GM04503 (cell line): ENCODE data around the gene FREM2.

Experiments used
- DNase-seq: peaks from one replicate; pipeline ENCODE4 v3.0.0-alpha.2; 2012; ENCODE audit warnings: low read depth

Gene FREM2

GRCh38 chr13:38685974-38686576, 802 bp upstream of the FREM2 start:
- no peak for DNase-seq

- DNase-seq = no peak
Observed at GRCh38 chr13:38687246-38688229, 661 bp downstream of the FREM2 start.

GRCh38 chr13:38688674-38689073, 1.8 kb downstream of the FREM2 start:
- DNase-seq = no peak

- DNase-seq = no peak
Observed at GRCh38 chr13:38690231-38690630, 3.4 kb downstream of the FREM2 start.

- DNase-seq = no peak
Observed at GRCh38 chr13:38693168-38693567, 6.3 kb downstream of the FREM2 start.

- no peak for DNase-seq
Observed at GRCh38 chr13:38693641-38694040, 6.8 kb downstream of the FREM2 start.

GRCh38 chr13:38697197-38697596, 10.3 kb downstream of the FREM2 start:
- DNase-seq = no peak

GRCh38 chr13:38697628-38698333, 10.9 kb downstream of the FREM2 start:
- DNase-seq = no peak

- no peak for DNase-seq
Observed at GRCh38 chr13:38700051-38700450, 13.2 kb downstream of the FREM2 start.

- no peak for DNase-seq
Observed at GRCh38 chr13:38702669-38703068, 15.8 kb downstream of the FREM2 start.

GRCh38 chr13:38703255-38703654, 16.4 kb downstream of the FREM2 start:
- no peak for DNase-seq

GRCh38 chr13:38705365-38705764, 18.5 kb downstream of the FREM2 start:
- DNase-seq = no peak

- no peak for DNase-seq
Observed at GRCh38 chr13:38707460-38707859, 20.6 kb downstream of the FREM2 start.

- DNase-seq = no peak
Observed at GRCh38 chr13:38713046-38713445, 26.2 kb downstream of the FREM2 start.

GRCh38 chr13:38718374-38718773, 31.5 kb downstream of the FREM2 start:
- no peak for DNase-seq

- no peak for DNase-seq
Observed at GRCh38 chr13:38730332-38730731, 43.5 kb downstream of the FREM2 start.

- no peak for DNase-seq
Observed at GRCh38 chr13:38733146-38733545, 46.3 kb downstream of the FREM2 start.

- DNase-seq = no peak
Observed at GRCh38 chr13:38735665-38736440, 49.0 kb downstream of the FREM2 start.

- DNase-seq = no peak
Observed at GRCh38 chr13:38743466-38743865, 56.6 kb downstream of the FREM2 start.

GRCh38 chr13:38752686-38753085, 65.8 kb downstream of the FREM2 start:
- no peak for DNase-seq

- DNase-seq = no peak
Observed at GRCh38 chr13:38753878-38754277, 67.0 kb downstream of the FREM2 start.

- no peak for DNase-seq
Observed at GRCh38 chr13:38755793-38756192, 68.9 kb downstream of the FREM2 start.
